Activated T-cell treated with anti-CD3 and anti-CD28 coated beads for 48 hours (primary cell): ENCODE data around the gene TDRD7.

Source experiments
- DNase-seq: peaks from one replicate; pipeline ENCODE4 v3.0.0-alpha.2; 2020; ENCODE audit warnings: low read depth

The TDRD7 gene

DNA sequence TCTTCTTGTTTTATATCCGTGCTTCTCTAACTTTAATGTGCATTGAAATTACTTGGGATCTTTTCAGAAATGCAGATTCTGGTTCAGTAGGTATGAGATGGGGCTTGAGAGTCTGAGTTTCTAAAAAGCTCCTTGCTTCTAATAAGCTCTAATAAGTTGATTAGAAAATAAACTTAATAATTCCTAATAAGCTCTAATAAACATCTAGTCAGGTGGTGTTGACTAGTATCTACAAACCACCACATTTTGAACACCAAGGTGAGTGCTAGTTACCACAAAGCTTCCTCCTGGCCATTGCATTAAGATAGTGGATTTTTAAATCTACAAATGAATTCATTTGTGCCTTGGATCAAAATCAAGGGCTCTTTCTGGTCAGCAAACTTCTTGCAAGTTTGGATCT is 94.9 kb downstream of the TDRD7 start:
- no peak for DNase-seq

DNA sequence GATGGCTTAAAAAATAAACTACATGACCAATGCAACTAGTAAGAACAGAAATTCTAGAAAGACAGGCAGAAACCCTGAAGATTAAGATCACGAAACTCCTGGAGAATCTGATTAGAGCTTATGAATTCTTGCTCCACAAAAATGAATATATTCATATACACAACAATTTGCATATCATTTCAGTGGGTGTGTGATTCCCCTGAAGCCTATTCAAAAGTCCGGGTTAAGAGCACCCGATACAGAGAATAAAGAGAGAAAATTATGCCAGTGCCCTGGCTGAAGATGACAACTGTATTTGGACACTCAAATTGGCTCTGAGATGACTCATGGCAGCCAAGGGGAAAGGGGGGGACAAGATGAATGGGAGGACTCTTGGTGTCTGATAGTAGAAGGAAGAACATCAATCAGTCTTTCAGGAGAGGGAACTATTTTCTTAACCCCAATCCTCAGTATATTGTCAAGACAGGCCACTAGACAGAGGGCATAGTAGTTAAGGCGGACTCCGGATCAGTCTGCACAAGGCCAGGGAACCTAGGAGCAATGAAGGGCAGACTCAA is 95.6 kb downstream of the TDRD7 start:
- DNase-seq: no peak

DNA sequence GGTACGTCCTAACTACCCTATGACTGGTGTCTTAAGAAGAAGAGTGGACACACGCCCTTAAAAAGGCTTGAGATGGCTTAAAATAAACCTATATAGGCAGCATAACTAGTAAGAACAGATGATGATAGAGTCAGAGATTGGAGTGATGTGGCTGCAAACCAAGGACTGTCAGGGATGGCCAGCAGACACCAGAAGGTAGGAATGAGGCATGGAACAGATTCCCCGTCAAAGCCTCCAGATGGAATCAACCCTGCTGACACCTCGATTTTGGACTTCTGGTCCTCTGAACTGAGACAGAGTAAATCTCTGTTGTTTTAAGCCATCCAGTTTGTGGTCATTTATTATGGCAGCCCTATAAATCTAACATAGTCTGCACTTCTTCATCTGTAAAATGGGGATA is 97.0 kb downstream of the TDRD7 start:
- DNase-seq: no peak

DNA sequence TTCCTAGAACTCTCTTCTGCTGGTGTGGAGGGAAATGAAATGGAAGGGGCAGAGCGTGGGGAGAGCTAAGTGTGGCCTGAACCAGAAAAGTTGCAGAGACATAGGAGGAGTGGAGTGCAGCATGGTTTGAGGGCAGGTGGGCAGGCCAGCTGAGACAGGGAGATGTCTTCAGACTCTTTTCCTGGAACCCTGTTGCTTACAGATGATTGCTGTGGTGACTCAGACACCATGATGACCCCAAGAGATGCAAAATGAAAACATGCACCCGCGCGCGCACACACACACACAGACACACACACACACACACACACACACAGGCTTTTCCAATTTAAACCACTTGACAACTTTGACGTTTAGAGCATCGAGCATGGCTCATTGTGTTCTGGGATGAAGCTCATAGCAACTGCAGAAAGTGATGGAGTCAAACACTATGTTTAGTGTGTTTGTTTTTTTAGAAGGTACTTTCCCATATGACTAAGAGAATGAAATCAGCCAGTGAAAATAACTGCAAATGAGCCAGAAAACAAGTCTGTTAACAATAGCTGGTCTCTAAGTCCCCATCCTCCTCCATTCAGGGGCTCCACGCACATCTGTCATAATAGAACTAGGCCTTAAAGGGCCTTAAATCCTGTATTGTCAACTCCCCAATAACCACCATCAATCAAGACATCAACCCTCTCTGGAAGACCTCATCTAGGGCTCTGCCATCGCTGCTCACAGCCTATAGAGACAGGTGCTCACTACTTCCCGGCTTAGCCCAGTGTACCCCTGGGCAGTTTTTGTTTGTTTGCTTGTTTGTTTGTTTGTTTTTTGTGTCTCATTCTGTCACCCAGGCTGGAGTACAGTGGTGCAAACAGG is 99.1 kb downstream of the TDRD7 start:
- DNase-seq: no peak

DNA sequence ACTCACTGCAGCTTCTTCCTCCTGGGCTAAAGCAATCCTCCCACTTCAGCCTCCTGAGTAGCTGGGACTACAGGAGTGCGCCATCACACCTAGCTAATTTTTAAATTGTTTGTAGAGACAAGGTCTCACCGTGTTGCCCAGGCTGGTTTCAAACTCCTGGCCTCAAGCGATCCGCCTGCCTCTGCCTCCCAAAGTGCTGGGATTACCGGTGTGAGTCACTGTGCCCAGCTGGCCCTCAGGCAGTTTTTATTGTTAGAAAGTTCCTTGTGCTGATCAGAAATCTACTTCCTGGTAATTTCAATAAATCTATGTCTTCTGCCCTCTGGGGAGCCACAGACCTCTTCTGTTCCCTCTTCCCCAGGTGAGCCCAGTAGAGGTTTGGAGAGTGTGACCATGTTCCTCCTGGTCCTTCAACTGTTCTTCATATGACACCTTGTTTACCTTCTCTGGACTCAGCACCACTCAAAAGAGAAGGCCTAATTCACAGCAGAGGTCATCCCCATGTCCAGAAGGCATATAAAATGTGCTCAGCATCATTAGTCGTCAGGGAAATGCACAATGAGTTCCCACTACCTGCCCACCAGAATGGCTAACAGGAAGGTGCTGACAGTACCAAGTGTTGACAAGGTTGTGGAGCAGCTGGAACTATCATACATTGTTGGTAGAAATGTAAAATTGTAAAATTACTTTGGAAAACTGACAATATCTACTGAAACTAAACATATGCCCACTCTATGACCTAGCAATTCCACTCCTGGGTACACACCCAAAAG is 99.9 kb downstream of the TDRD7 start:
- no peak for DNase-seq

DNA sequence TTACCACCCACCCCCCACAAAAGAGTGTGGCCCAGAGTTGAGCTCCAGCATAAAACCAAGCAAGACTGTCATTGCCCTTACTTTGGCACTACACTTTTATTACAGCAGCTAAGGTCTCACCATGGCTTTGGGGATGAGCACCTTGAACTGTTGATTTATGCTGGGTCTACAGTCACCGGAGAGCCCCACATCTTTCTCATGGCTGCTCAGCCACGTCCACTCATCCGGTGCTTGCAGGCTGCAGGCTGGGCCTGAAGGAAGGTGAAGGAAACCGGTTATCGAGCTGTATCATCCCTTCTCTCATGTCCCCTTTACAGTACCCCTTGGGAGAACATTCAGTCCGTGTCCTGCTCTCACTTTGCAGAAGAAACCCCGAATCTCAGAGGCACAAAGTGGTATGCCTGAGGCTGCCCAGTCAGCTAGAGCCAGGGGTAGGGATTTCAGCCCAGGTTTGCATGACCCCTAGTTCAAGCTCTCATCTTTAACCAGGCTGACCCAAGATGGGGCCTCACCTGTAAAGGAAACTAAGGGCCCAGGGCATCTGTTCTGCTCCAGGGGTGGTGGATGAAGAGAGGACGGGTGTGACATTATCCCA is 101.2 kb downstream of the TDRD7 start:
- DNase-seq: no peak

DNA sequence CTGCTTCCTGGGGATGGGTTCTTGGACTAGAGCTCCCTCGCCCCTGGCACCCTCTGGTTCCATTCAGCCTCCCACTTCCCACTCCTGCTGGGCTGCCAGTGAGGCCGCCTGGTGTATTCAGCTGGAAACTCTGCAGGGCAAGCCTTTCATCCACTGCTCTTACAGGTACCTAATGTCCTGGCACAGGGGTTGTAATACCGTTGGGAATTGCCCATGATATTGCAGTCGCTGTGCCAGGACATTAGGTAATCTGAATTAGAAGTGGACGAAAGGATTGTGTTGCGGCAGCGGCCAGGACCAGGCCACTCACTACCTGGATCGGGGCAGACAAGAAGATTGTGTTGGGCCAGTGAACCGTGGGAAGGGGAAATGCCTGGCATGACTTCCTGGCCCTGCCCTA is 102.6 kb downstream of the TDRD7 start:
- no peak for DNase-seq

DNA sequence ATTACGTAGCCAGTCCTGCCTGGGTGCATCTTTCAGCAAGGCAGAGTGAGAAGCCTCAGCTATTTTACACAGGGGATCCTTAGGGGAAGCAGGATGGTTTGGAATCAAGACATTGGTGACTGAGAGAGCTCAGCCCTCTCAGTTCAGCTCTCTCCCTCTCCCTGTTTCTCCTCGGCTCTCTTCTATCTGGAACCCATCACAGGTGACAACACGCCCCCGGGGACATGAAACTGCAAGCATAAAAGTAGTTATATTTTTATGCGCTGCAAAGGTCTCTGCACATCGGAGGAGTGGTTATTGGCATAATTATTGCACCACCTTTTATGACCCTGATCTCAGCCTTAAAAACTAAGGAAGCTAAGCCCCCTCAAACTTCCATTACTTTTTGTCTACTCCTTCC is 103.8 kb downstream of the TDRD7 start:
- no peak for DNase-seq

DNA sequence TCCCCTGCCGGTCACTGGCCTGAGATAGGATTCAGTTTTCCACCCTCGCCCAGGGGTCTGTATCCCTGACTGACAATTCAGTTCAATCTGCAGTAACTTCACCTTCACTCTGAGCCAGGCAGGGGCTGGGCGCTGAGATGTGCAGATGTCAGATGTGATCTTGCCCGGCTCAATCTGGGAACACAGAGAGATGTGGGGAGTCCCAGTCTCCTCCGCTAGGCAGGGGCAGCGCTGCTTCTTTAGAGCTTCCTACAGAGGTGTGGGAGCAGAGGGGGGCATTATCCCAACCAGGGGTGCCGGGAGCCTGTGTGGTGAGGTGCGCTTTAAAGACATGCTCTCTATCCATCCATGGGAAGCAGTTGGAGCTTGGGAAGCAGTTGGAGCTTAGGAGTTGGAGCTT is 104.2 kb downstream of the TDRD7 start:
- DNase-seq: no peak

DNA sequence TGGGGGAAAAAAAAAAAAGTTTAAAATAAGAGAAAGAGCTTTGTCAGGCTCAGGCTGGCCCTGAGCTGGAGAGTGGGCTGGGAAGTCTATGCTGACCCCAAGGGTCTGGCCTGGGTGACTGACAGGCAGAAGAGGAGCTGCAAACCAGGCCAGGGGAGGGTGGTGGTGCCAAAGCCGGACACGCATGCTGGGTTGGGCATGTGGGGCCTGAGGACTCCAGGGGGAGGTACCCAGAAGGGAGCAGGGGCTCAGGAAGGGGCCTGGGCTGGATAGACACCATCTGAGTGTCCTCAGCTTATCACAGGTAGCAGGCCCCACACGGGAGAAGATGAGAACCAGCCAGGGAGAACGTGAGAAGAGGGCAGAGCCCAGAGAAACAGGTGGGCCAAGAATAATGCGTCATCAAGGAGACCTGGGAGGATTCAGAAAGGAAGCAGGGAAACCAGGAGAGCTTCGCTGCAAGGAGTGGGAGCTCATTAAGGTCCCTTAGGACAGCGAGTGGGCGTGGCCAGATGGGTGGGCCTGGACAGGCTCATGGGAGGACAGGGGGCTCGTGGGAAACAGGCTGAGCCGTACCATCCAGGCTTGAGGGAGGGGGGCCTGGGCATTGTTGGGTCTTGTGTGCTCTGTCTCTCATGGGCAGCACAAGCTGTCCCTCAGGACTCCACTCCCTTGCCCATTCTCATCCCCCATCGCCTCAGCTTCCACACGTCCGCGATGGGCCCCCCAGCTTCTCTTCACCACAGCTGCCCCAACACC is 105.6 kb downstream of the TDRD7 start:
- DNase-seq: no peak

DNA sequence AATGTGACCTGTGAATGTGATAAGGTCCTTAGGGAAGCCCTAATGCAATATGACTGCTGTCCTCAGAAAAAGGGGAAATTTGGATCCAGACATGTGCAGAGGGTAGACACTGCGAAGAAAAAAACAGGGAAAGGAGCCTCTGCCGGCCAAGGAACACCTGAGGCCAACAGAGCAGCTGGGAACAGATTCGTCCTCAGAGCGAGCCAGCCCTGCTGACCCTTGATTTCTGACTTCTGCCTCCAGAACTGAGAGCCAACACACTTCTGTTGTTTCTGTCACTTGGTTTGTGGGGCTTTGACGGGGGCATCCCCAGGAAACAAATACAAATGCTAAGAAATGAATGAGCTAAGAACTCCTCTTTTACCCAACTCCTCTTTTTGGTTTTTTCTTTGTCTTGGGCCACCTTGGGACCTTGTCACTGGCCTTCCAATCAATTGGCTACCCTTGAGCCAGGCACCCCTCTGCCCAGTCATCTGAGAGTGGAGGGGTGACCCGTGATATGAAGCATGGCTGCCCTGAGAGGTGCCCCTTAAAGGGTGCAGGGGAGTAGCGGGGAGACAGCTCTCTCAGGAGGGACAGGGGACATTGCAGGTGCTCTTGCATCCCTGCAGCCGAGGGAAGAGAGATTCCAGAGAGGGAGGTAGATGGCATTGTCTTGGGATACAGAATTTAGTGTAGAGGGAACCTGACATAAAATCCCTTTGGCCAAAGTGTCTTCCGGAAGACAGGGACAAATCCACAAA is 106.4 kb downstream of the TDRD7 start:
- no peak for DNase-seq

DNA sequence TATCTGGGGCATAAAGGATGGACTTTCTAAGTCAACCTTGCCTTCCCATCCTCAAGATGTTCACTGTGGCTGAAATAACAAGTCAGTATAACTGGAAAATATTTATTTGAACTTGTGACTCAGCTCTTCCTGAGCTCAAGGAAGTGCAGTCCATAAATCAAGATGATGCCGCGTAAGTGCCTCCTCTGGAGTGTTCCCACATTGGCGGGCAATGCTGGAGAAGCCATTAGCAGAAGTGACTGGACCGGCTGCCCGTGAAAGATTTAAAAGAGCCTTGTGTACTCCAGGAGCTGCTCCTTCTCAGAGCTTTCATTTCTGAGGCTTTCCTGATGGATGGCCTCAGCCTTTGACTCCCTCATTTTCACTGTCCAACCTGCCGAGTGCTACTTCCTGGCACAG is 107.0 kb downstream of the TDRD7 start:
- no peak for DNase-seq

DNA sequence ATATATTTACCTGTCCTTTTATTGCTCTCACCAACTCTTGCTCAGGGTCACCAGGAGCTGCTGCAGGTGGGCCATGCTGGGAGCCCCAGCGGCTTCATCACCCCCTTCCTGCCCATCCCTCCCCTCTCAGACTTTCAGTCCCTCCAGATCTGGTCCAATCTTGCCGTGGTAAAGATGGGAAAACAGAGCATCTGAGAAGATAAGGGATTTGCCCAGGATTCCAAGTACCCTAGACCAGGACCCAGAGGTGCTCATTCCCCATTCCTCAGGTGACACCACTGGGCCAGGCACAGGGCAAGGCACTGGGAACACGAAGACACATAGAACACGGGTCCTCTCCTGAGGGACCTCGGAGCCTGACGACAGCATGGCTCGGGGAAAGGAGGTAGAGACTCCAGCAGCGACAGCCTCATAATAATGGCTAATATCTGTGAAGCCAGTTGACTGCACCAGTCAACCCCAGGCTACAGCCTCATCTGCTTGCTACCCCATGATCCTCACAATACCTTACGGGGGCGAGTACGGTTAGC is 107.6 kb downstream of the TDRD7 start:
- no peak for DNase-seq

DNA sequence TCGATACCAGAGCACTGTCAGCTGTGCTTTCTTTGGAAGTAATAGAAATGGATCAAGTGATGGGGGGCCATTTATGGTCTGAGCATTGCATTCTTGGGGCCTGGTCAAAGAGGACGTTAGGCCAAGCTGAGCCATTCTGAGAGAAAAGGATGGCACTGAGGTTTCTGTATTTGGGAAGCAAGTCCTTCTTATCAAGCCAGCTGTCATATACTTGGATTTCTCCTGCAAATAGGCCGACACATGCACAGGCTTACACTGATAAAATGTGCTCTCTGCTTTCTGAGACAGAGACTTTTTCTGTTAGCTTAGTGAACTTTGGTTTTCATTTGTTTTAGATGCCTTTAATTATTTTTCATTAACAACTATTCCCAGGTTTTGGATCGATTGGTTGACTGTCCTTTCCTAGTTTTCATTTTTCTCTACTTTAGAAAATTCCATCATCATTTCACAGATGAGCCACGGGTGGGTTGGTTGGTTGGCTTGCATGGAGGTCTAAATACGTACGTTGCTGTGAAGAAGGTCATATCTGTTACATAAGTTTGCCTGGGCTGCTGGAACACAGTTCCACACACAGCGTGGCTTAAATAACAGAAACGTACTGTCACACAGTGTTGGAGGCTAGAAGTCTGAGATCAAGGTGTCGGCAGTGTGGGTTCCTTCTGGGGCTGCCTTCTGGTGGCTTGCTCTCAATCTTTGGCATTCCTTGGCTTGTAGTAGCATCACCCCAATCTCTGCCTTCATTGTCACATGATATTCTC is 109.9 kb downstream of the TDRD7 start:
- no peak for DNase-seq

DNA sequence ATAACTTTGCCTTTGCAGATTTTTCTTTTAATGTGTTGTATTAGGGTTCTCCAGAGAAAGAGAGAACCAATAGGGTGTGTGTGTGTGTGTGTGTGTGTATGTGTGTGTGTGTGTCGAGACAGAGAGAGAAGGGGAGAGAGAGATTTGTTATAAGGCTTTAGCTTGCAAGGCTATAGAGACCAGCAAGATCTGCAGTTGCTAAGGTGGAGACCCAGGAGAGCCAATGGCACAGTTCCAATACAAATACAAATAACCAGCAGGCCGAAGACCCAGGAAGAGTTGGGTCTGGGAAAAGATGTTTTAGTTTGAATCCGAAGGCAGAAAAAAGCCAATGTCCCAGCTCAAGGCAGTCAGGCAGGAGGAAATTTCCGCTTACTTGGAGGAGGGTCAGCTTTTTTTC is 112.5 kb downstream of the TDRD7 start:
- no peak for DNase-seq

DNA sequence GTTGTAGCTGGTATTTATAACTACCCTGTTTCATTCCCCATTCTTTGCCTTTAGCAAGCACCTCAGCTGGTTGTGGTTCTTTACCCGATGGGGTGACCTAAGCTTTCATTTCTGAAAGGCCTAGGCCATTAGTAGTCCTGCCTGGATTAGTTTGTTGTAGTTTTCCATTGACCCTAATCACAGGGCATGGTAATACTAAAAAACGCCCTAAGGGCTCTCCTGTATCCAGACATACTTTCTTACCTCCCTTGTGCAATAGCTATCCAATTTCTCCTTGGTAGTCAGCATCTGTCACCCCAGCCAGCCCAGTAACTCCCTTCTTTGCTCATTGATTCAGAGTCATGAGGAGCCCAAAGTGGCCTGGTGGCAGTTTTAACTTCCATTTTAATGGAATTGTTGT is 113.6 kb downstream of the TDRD7 start:
- no peak for DNase-seq

DNA sequence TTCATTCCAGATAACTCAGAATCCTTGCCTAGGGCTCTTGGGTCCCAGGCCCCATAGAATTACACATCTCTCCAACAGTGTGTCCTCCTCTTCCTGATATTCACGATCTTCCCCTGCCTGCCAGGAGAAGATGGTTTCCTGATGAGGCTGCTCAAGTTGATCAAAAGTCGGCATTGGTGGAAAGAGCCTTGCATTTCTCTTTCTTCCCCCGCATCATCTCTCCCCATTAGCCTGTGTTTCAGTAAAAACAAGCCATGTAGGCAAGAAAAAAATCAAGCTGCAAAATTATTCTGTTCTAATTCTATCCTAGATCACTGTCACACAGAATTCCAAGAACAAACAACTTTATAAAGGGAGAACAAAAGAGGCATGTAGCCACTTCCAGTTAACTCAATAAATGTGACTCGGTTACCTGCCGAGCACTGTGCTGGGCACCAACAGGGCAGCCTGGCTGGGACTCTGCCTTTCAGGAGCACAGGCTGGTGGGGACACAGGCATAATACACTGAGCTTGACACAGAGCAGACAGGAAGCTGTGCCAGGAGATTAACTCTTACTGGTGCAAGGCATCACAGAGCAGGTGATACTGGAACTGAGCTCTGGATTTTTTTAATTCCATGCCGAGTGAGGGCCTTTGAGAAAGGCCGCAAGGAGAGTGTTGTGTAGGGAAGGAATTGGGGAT is 115.1 kb downstream of the TDRD7 start:
- no peak for DNase-seq

DNA sequence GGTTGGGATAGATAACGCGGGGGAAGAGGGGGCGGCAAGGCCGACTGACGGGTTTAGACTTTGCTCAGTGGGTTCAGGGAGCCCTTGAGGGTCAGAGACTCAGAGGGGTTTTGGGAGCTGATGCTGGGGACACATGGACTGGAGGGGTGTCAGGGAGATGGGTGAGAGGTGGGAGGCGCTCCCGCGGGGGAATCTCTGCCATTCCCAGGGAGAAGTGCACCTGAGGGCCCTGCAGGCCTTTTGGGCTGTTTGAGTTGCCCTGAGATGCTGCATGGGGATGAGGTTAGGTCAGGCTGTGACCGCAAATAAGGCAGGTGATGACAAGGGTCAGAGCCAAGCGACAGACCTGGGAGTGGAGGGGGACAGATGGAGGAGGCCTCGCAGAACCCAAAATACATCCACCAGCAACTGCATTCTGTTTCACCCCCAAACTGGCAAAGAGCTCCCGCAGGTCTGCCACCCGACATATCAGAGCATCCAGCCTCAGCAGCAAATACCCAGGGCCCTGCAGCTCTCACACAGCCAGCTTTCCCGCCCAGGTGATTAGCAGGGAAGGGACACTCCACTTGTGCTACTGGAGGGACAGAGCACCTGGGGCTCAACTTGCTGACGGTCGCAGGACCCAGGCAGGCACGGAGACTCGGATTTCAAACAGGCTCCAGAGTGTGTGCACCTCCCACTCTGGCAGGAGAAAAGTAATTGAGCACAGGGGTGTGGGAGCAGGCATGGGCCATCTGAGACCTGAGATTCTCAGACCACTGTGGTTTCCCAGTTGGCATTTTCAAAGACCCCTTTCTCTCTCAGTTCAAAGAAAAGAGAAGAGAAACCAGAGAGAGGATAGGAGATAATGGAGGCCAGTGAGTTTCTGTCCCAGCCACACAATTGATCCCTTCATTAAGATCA is 116.0 kb downstream of the TDRD7 start:
- no peak for DNase-seq
